Measurements from ENCODE around the gene RPS6KA2. TPM values are rescaled to one million over a fixed set of nuclear protein-coding genes. Genes with fewer than 3 reads are reported as not detected.
"Not testable (repeated sequence)": the region's sequence is repeated elsewhere in the genome, so short reads cannot be mapped to it uniquely, and the experiment has no call there.

Gene RPS6KA2
- polyA plus RNA-seq, 1 donor, result 25.9 TPM

GRCh38 chr6:166529058-166529457 is 98.0 kb downstream of the RPS6KA2 start:
- not testable (repeated sequence) for DNase-seq

GRCh38 chr6:166527849-166528248 is 99.2 kb downstream of the RPS6KA2 start:
- no peak for DNase-seq

- DNase-seq, result no peak
Observed at GRCh38 chr6:166526937-166527336, 100.1 kb downstream of the RPS6KA2 start.

- DNase-seq, result no peak
Observed at GRCh38 chr6:166525567-166525966, 101.5 kb downstream of the RPS6KA2 start.

GRCh38 chr6:166523782-166524559 is 103.1 kb downstream of the RPS6KA2 start:
- DNase-seq, result no peak

GRCh38 chr6:166520905-166521834 is 105.9 kb downstream of the RPS6KA2 start:
- DNase-seq, result no peak

- DNase-seq, result no peak
Observed at GRCh38 chr6:166516251-166516884, 110.7 kb downstream of the RPS6KA2 start.

- no peak for DNase-seq
Observed at GRCh38 chr6:166515072-166515810, 111.8 kb downstream of the RPS6KA2 start.

GRCh38 chr6:166514196-166514595 is 112.9 kb downstream of the RPS6KA2 start:
- no peak for DNase-seq

- DNase-seq, result no peak
Observed at GRCh38 chr6:166512567-166512966, 114.5 kb downstream of the RPS6KA2 start.

GRCh38 chr6:166511316-166511715 is 115.7 kb downstream of the RPS6KA2 start:
- no peak for DNase-seq

- no peak for DNase-seq
Observed at GRCh38 chr6:166509193-166509592, 117.9 kb downstream of the RPS6KA2 start.

- DNase-seq, result no peak
Observed at GRCh38 chr6:166508726-166509125, 118.3 kb downstream of the RPS6KA2 start.

GRCh38 chr6:166507809-166508564 is 119.1 kb downstream of the RPS6KA2 start:
- no peak for DNase-seq

GRCh38 chr6:166507380-166507779 is 119.7 kb downstream of the RPS6KA2 start:
- no peak for DNase-seq

GRCh38 chr6:166505133-166505905 is 121.7 kb downstream of the RPS6KA2 start:
- no peak for DNase-seq

- no peak for DNase-seq
Observed at GRCh38 chr6:166504100-166504499, 123.0 kb downstream of the RPS6KA2 start.

GRCh38 chr6:166503167-166503744 is 123.8 kb downstream of the RPS6KA2 start:
- DNase-seq, result no peak

GRCh38 chr6:166502453-166502852 is 124.6 kb downstream of the RPS6KA2 start:
- no peak for DNase-seq

GRCh38 chr6:166501246-166501645 is 125.8 kb downstream of the RPS6KA2 start:
- DNase-seq, result no peak

Data from hindlimb muscle (tissue), 1 donor.